Measurements from ENCODE around the gene SOHLH1. TPM values are rescaled to one million over a fixed set of nuclear protein-coding genes. Genes with fewer than 3 reads are reported as not detected.
"Not testable (repeated sequence)": the region's sequence is repeated elsewhere in the genome, so short reads cannot be mapped to it uniquely, and the experiment has no call there.

The SOHLH1 gene
- total RNA-seq, 1 donor from 2014 or later, result not detected

DNA sequence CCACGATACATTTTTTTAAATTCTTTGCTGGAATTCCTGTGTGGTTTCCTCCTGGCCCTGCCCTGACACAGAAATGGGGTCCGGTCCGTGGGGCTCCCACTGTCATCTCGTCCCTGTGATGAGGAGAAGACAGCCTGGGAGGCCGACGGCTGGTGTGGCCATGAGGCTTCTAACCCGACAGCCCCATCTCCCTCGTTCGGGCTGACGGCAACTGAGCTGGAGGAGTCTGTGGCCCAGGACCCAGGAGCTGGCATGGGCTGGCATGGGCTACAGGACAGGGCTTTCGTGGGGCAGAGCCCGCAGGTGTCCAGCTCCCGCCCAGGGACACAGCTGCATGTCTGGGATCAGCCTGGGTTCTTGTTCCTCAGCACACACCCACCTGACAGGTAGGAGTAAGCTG, 22.4 kb downstream of the SOHLH1 start:
- intact Hi-C loops (cut with DNase I), result no loop called here
- ATAC-seq, result no peak
- TF ChIP-seq, protein P1, sequence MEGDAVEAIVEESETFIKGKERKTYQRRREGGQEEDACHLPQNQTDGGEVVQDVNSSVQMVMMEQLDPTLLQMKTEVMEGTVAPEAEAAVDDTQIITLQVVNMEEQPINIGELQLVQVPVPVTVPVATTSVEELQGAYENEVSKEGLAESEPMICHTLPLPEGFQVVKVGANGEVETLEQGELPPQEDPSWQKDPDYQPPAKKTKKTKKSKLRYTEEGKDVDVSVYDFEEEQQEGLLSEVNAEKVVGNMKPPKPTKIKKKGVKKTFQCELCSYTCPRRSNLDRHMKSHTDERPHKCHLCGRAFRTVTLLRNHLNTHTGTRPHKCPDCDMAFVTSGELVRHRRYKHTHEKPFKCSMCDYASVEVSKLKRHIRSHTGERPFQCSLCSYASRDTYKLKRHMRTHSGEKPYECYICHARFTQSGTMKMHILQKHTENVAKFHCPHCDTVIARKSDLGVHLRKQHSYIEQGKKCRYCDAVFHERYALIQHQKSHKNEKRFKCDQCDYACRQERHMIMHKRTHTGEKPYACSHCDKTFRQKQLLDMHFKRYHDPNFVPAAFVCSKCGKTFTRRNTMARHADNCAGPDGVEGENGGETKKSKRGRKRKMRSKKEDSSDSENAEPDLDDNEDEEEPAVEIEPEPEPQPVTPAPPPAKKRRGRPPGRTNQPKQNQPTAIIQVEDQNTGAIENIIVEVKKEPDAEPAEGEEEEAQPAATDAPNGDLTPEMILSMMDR (IDR thresholded peaks at IDR 0.05), result no peak
- no peak overlapping the region for H3K4me3 ChIP-seq
- H3K27me3 ChIP-seq, result peaks cover 22% of the 10 kb centered on the region
- H3K9me3 ChIP-seq, result no peaks in the 10 kb centered on the region
- no peaks in the 10 kb centered on the region for H3K4me1 ChIP-seq
- no peak overlapping the region for H3K27ac ChIP-seq
- DNase-seq, result no peak
- no peaks in the 10 kb centered on the region for H3K36me3 ChIP-seq

GRCh38 chr9:135674977-135675376, 24.3 kb downstream of the SOHLH1 start:
- DNase-seq (no peak), ATAC-seq (no peak)
- H3K4me3 ChIP-seq, result no peak overlapping the region
- no peaks in the 10 kb centered on the region for H3K9me3 ChIP-seq
- H3K36me3 ChIP-seq, result no peaks in the 10 kb centered on the region
- no peaks in the 10 kb centered on the region for H3K4me1 ChIP-seq
- H3K27me3 ChIP-seq, result peaks cover 8% of the 10 kb centered on the region
- TF ChIP-seq, protein P1 (IDR thresholded peaks at IDR 0.05), result no peak
- intact Hi-C loops (cut with DNase I), result no loop called here
- H3K27ac ChIP-seq, result no peak overlapping the region

DNA sequence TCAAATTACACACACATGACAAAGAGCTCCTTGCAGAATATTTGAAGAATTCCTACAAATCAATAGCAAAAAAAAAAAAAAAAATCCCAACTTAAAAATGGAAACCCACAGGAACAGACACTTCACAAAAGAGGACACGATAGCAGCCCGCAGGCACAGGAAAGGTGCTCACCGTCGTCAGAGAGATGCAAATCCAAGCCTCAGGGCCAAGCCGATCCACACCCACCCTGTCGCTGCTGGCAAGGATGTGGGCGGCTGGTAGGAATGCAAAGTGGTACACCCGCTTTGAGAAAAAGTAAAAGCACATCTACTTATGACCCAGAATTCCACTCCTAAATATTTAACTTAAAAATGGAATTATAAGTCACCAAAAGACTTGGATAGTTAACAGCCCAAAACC, 25.3 kb downstream of the SOHLH1 start:
- ATAC-seq, result no peak
- Histone ChIP-seq H3K4me1 (no peaks in the 10 kb centered on the region), H3K27me3 (peaks cover 8% of the 10 kb centered on the region), H3K4me3 (no peak overlapping the region), H3K36me3 (no peaks in the 10 kb centered on the region), H3K27ac (no peak overlapping the region), H3K9me3 (no peaks in the 10 kb centered on the region)
- TF ChIP-seq, protein P1 (IDR thresholded peaks at IDR 0.05), result no peak
- DNase-seq, result no peak
- intact Hi-C loops (cut with DNase I), result no loop called here

DNA sequence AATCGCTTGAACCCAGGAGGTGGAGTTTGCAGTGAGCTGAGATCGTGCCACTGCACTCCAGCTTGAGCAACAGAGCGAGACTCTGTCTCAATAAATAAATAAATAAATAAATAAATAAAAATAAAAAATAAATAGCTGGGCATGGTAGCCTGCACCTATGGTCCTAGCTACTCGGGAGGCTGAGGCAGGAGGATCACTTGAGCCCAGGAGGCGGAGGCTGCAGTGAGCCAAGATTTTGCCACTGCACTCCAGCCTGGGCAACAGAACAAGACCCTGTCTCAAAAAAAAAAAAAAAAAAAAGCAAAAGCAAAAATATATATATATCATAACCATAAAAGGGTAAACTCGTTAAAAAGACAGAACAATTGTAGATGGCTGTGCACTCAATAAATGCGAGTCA, 26.5 kb downstream of the SOHLH1 start:
- H3K36me3 ChIP-seq; H3K27ac ChIP-seq; H3K27me3 ChIP-seq; DNase-seq; H3K4me3 ChIP-seq; H3K4me1 ChIP-seq; ATAC-seq; H3K9me3 ChIP-seq; intact Hi-C loops (cut with DNase I): not testable (repeated sequence)

- no peaks in the 10 kb centered on the region for H3K36me3 ChIP-seq
- intact Hi-C loops (cut with DNase I), result no loop called here
- H3K27me3 ChIP-seq, result peaks cover 8% of the 10 kb centered on the region
- no peak overlapping the region for H3K27ac ChIP-seq
- TF ChIP-seq, protein P1 (IDR thresholded peaks at IDR 0.05), result no peak
- no peak overlapping the region for H3K4me3 ChIP-seq
- DNase-seq (peak; percentile 51), ATAC-seq (no peak)
- H3K4me1 ChIP-seq, result no peaks in the 10 kb centered on the region
- no peaks in the 10 kb centered on the region for H3K9me3 ChIP-seq
Measured at GRCh38 chr9:135671591-135672041, 27.7 kb downstream of the SOHLH1 start.

- DNase-seq, result peak; percentile 58
- ATAC-seq, result no peak
- intact Hi-C loops (cut with DNase I), result no loop called here
- Histone ChIP-seq H3K9me3 (no peaks in the 10 kb centered on the region), H3K36me3 (no peaks in the 10 kb centered on the region), H3K4me3 (no peak overlapping the region), H3K4me1 (no peaks in the 10 kb centered on the region), H3K27ac (no peak overlapping the region), H3K27me3 (peaks cover 11% of the 10 kb centered on the region)
- TF ChIP-seq, protein P1 (IDR thresholded peaks at IDR 0.05), result no peak
Measured at GRCh38 chr9:135670721-135671590, 28.3 kb downstream of the SOHLH1 start.

All from upper lobe of right lung (tissue), 1 donor.